H1 (cell line): ENCODE measurements around the gene PDIA6. TPM values are rescaled to one million over a fixed set of nuclear protein-coding genes. Genes with fewer than 3 reads are reported as not detected.

ENCODE experiments used
- ASH2L ChIP-seq: fragments of 200-600, 300-600 bp; sonication (generic); IDR thresholded peaks from one replicate; pipeline ENCODE4 v1.7.1; 2017; ENCODE audit warnings: low read length
- BRCA1 ChIP-seq: IDR thresholded peaks from 2 replicates; pipeline ENCODE4 v1.6.1; 2012; ENCODE audit warnings: low read depth, low read length, improper control_type of control experiment
- CEBPB ChIP-seq: IDR thresholded peaks from 2 replicates; pipeline ENCODE4 v1.6.1; 2012; ENCODE audit warnings: low read depth, low read length
- EZH2 ChIP-seq: fragments of 200-600 bp; sonication (generic); IDR thresholded peaks from 2 replicates; pipeline ENCODE4 v1.7.1; 2012; ENCODE audit warnings: low read depth, mild to moderate bottlenecking, moderate library complexity, low read length, inconsistent platforms; ENCODE audit not compliant: severe bottlenecking
- FOSL1 ChIP-seq: IDR thresholded peaks from 2 replicates; pipeline ENCODE4 v1.6.1; 2011; ENCODE audit warnings: mild to moderate bottlenecking, low read depth, low read length, moderate library complexity; ENCODE audit not compliant: insufficient read depth
- HDAC2 ChIP-seq, 2 experiments: fragments of 300-600 bp in 1 of 2; sonication (generic) in 1 of 2; IDR thresholded peaks; 2 replicates each; pipeline ENCODE4 v1.6.1; 2011 to 2012; ENCODE audit warnings: low read depth in 2 of 2, low read length in 2 of 2, mild to moderate bottlenecking in 2 of 2, moderate library complexity in 2 of 2, borderline replicate concordance in 1 of 2, inconsistent platforms in 1 of 2
- PHF8 ChIP-seq: fragments of 200-600 bp; sonication (generic); conservative IDR thresholded peaks from 2 replicates; pipeline ENCODE4 v1.7.1; 2012; ENCODE audit warnings: low read depth, mild to moderate bottlenecking, inconsistent platforms, low read length, moderate library complexity
- RAD21 ChIP-seq, 2 experiments: IDR thresholded peaks in 1 of 2; conservative IDR thresholded peaks in 1 of 2; 2 replicates each; pipeline ENCODE4 v1.6.1; 2011; ENCODE audit warnings: low read depth in 2 of 2, low read length in 2 of 2, improper control_type of control experiment in 1 of 2, inconsistent platforms in 1 of 2, mild to moderate bottlenecking in 1 of 2, moderate library complexity in 1 of 2
- RFX5 ChIP-seq: IDR thresholded peaks from 2 replicates; pipeline ENCODE4 v1.6.1; 2011; ENCODE audit warnings: low read depth, low read length, improper control_type of control experiment, borderline replicate concordance
- SIX5 ChIP-seq: IDR thresholded peaks from 2 replicates; pipeline ENCODE4 v1.6.1; 2011; ENCODE audit warnings: mild to moderate bottlenecking, low read depth, low read length
- SP4 ChIP-seq: IDR thresholded peaks from 2 replicates; pipeline ENCODE4 v1.6.1; 2012; ENCODE audit warnings: low read length, inconsistent platforms
- TAF7 ChIP-seq: optimal IDR thresholded peaks from 2 replicates; pipeline ENCODE3; 2011; ENCODE audit warnings: low read depth, mild to moderate bottlenecking, inconsistent platforms, low read length, moderate library complexity, borderline replicate concordance
- TEAD4 ChIP-seq: IDR thresholded peaks from 2 replicates; pipeline ENCODE4 v1.6.1; 2012; ENCODE audit warnings: low read depth, low read length, inconsistent platforms, mixed read lengths
- polyA plus RNA-seq, 7 experiments: library from polyadenylated mRNA; depleted of rRNA in 3 of 7; stranded (reverse) in 5 of 7; unstranded in 2 of 7; fragments of >200 nt in 5 of 7; fragments of 200-250 nt in 2 of 7; gene quantifications; 1 replicate in 5 of 7; 2 replicates in 1 of 7; 4 replicates in 1 of 7; pipeline versions ENCODE4 v1.2.1 to v1.2.3, GENCODE V29; 2011 to 2013; ENCODE audit warnings: missing spikeins in 2 of 7, mixed read lengths in 2 of 7
- total RNA-seq: library from RNA; stranded (reverse); fragmentation: NEBNext Ultra II Directional; extraction: Animal tissue kit (Norgen Biotek cat#: 25700); gene quantifications from 2 replicates; pipeline ENCODE4 v1.2.1, GENCODE V29; 2021
- TF ChIP-seq, protein P1 (sequence below), 3 experiments: IDR thresholded peaks; 1 replicate in 2 of 3; 2 replicates in 1 of 3; pipeline versions ENCODE4 v1.5.1 to v1.6.1; 2011; ENCODE audit warnings: low read length in 3 of 3, mild to moderate bottlenecking in 3 of 3, inconsistent platforms in 2 of 3, low read depth in 1 of 3, moderate library complexity in 1 of 3; ENCODE audit not compliant: insufficient read depth in 1 of 3; ENCODE audit errors: control extremely low read depth in 1 of 3
- TF ChIP-seq, protein P2 (sequence below): IDR thresholded peaks from 2 replicates; pipeline ENCODE4 v1.6.1; 2012; ENCODE audit warnings: inconsistent platforms
- TF ChIP-seq, protein P3 (sequence below): IDR thresholded peaks from 2 replicates; pipeline ENCODE4 v1.6.1; 2012; ENCODE audit warnings: inconsistent platforms
- TF ChIP-seq, protein P4 (sequence below): IDR thresholded peaks from 2 replicates; pipeline ENCODE4 v1.6.1; 2012; ENCODE audit warnings: low read length, inconsistent platforms

PDIA6 gene
- total and polyA plus RNA-seq, 2 of the 8 experiments (the other 6 are each of a cell fraction or from before 2014, with no cell fraction given): 181 to 384 TPM

DNA sequence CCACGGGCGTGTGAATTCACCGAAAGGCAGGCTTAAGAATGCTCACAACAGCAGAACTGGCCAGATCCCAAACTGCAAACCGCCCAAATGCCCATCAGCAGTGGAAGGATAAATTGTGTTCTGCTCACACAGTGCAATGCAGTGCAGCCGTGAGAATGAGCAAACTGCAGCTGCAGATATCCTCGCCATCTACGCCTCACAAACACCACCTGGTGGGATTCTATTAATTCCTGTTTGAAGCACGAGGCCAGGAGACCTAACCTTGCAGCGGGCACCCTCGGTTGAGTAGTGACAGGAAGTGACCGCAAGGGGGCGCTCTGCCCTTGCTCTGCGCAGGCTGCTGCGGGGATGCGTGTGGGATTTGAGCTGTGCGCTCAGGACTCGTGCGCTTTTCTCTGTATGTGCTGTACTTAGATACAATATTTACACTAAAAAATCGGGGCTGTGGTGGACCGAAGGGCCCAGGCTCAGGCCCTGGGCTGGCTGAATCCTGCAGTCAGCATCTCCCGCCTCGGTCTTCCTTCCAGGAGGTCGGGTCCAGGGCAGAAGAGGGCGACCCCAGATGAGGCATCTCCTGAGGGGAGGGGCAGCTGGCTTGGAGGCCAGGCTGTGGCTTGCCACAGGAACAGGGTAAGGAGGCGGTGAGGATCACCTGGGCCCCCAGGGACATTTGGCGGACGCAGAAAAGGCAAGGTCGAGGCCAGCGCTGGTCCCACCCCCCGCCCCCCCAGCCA is 19.8 kb upstream of the PDIA6 start (continued):
- TF ChIP-seq SP4 (no peak), RAD21 (IDR thresholded peaks at IDR 0.05 in 1 of 2, conservative IDR thresholded peaks at IDR 0.05 in 1 of 2; ENCODE audit: low read depth in 2 of 2, low read length in 2 of 2) (peak; percentile 95 to 97), RFX5 (no peak), PHF8 (no peak), BRCA1 (no peak), HDAC2 (IDR thresholded peaks at IDR 0.05; ENCODE audit: borderline replicate concordance in 1 of 2, low read depth in 2 of 2, low read length in 2 of 2) (no peak), ASH2L (no peak), TAF7 (no peak), CEBPB (no peak), TEAD4 (no peak), EZH2 (no peak), FOSL1 (no peak), SIX5 (no peak)
- TF ChIP-seq, protein P1, sequence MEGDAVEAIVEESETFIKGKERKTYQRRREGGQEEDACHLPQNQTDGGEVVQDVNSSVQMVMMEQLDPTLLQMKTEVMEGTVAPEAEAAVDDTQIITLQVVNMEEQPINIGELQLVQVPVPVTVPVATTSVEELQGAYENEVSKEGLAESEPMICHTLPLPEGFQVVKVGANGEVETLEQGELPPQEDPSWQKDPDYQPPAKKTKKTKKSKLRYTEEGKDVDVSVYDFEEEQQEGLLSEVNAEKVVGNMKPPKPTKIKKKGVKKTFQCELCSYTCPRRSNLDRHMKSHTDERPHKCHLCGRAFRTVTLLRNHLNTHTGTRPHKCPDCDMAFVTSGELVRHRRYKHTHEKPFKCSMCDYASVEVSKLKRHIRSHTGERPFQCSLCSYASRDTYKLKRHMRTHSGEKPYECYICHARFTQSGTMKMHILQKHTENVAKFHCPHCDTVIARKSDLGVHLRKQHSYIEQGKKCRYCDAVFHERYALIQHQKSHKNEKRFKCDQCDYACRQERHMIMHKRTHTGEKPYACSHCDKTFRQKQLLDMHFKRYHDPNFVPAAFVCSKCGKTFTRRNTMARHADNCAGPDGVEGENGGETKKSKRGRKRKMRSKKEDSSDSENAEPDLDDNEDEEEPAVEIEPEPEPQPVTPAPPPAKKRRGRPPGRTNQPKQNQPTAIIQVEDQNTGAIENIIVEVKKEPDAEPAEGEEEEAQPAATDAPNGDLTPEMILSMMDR (IDR thresholded peaks at IDR 0.05; ENCODE audit: control extremely low read depth in 1 of 3, insufficient read depth in 1 of 3, low read depth in 1 of 3, low read length in 3 of 3): peak; percentile 95 to 98 (median 97)
- TF ChIP-seq, protein P2, sequence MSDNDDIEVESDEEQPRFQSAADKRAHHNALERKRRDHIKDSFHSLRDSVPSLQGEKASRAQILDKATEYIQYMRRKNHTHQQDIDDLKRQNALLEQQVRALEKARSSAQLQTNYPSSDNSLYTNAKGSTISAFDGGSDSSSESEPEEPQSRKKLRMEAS: peak; percentile 95
- TF ChIP-seq, protein P3, sequence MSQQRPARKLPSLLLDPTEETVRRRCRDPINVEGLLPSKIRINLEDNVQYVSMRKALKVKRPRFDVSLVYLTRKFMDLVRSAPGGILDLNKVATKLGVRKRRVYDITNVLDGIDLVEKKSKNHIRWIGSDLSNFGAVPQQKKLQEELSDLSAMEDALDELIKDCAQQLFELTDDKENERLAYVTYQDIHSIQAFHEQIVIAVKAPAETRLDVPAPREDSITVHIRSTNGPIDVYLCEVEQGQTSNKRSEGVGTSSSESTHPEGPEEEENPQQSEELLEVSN: peak; percentile 90
- TF ChIP-seq, protein P4, sequence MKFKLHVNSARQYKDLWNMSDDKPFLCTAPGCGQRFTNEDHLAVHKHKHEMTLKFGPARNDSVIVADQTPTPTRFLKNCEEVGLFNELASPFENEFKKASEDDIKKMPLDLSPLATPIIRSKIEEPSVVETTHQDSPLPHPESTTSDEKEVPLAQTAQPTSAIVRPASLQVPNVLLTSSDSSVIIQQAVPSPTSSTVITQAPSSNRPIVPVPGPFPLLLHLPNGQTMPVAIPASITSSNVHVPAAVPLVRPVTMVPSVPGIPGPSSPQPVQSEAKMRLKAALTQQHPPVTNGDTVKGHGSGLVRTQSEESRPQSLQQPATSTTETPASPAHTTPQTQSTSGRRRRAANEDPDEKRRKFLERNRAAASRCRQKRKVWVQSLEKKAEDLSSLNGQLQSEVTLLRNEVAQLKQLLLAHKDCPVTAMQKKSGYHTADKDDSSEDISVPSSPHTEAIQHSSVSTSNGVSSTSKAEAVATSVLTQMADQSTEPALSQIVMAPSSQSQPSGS: no peak
